ENCODE results near the gene CABS1. TPM values are rescaled to one million over a fixed set of nuclear protein-coding genes. Genes with fewer than 3 reads are reported as not detected.

The CABS1 gene
- total RNA-seq, 2 donors from 2014 or later: 2.8 to 6.3 TPM

DNA sequence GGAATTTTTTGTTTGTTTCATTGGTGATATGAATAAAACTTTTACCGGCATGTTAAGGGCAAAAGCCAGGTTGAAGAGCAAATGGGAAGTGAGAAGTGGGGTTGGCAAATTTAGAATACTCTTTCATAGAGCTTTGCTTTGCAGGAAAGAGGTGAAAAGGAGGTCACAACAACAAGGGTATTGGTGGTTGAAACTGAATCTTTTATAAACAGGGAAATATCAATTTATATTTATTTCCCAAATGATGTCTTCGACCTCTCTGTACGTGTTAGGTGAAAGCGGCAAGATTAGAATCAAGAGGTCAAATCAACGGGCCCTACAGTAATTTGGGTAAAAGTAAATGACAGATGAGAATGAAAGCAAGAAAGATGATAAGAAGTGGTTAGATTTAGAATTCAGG is 29.2 kb downstream of the CABS1 start:
- Mint-ChIP-seq H3K4me3 (no peak overlapping the region), H3K27ac (no peak overlapping the region), H3K9me3 (no peaks in the 10 kb centered on the region), H3K4me1 (no peaks in the 10 kb centered on the region), H3K27me3 (ENCODE audit: insufficient read depth) (no peaks in the 10 kb centered on the region), H3K36me3 (ENCODE audit: low read depth) (no peaks in the 10 kb centered on the region)
- WGBS, 2 experiments (ENCODE audit: insufficient coverage in 1 of 2, insufficient read length in 1 of 2): 95% methylated on average over 4 to 5 of the region's 5 CpGs
- H3K27ac ChIP-seq (ENCODE audit: low read depth, low read length): no peak overlapping the region
- DNase-seq: no peak
- H3K9ac ChIP-seq (ENCODE audit: extremely low read depth, low read length, poor library complexity, severe bottlenecking): no peak overlapping the region
- no peaks in the 10 kb centered on the region for H3K27me3 ChIP-seq (ENCODE audit: control insufficient read depth, insufficient read depth, low read length, poor library complexity, severe bottlenecking)
- no peaks in the 10 kb centered on the region for H3K36me3 ChIP-seq (ENCODE audit: control insufficient read depth, insufficient read depth, low read length)
- H3K4me3 ChIP-seq (ENCODE audit: low read length): no peak overlapping the region
- no peaks in the 10 kb centered on the region for H3K4me1 ChIP-seq (ENCODE audit: control insufficient read depth, insufficient read depth, low read length)
- no peak for TF ChIP-seq CTCF (conservative IDR thresholded peaks at IDR 0.05)
- no peaks in the 10 kb centered on the region for H3K9me3 ChIP-seq (ENCODE audit: control insufficient read depth, low read length)

DNA sequence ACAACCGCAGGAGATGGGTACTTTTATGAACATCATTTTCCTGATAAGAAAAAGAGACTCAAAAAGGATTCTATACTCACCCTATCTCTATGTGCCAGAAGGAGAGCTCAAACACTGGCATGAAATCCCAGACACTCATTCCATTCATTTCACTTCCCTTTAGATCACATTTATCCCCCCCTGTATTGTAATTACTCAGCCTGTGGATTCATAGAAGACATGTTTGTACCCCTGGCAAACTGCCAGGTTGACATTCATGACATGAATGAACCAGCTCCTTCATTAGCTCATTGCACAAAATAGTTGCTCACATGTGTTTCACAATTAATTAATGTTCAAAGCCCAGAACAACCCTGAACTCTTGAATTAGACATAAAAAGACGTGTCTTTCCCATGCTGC is 30.7 kb downstream of the CABS1 start:
- no peak overlapping the region for H3K9ac ChIP-seq (ENCODE audit: extremely low read depth, low read length, poor library complexity, severe bottlenecking)
- H3K27ac ChIP-seq (ENCODE audit: low read depth, low read length): no peak overlapping the region
- TF ChIP-seq CTCF (conservative IDR thresholded peaks at IDR 0.05): no peak
- no peaks in the 10 kb centered on the region for H3K27me3 ChIP-seq (ENCODE audit: control insufficient read depth, insufficient read depth, low read length, poor library complexity, severe bottlenecking)
- H3K9me3 ChIP-seq (ENCODE audit: control insufficient read depth, low read length): no peaks in the 10 kb centered on the region
- Mint-ChIP-seq H3K4me1 (no peaks in the 10 kb centered on the region), H3K36me3 (ENCODE audit: low read depth) (no peaks in the 10 kb centered on the region), H3K27me3 (ENCODE audit: insufficient read depth) (no peaks in the 10 kb centered on the region), H3K9me3 (no peaks in the 10 kb centered on the region), H3K4me3 (no peak overlapping the region), H3K27ac (no peak overlapping the region)
- no peaks in the 10 kb centered on the region for H3K4me1 ChIP-seq (ENCODE audit: control insufficient read depth, insufficient read depth, low read length)
- no peaks in the 10 kb centered on the region for H3K36me3 ChIP-seq (ENCODE audit: control insufficient read depth, insufficient read depth, low read length)
- WGBS, 2 experiments (ENCODE audit: insufficient coverage in 1 of 2, insufficient read length in 1 of 2): 82 to 90% methylated on average over 2 of the region's 2 CpGs
- H3K4me3 ChIP-seq (ENCODE audit: low read length): no peak overlapping the region
- DNase-seq: no peak

DNA sequence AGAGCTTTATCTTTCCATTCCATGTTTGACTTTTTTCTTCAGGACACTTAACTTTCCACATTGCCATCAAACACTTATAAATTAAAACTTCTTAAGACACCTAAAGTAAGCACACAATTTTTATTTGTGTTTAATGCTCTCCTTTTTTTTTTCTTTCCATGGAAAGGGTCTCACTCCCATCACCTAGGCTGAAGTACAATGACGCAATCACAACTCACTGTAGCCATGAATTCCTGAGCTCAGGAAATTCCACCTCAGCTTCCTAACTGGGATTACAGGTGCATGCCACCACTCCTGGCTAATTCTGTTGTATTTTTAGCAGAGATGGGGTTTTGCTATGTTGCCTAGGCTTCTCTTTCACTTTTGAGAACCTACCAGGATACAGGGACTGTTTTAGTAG is 33.0 kb downstream of the CABS1 start:
- H3K27ac ChIP-seq (ENCODE audit: low read depth, low read length): no peak overlapping the region
- H3K9me3 ChIP-seq (ENCODE audit: control insufficient read depth, low read length): no peaks in the 10 kb centered on the region
- no peak overlapping the region for H3K4me3 ChIP-seq (ENCODE audit: low read length)
- no peak overlapping the region for H3K9ac ChIP-seq (ENCODE audit: extremely low read depth, low read length, poor library complexity, severe bottlenecking)
- Mint-ChIP-seq H3K27me3 (ENCODE audit: insufficient read depth) (no peaks in the 10 kb centered on the region), H3K36me3 (ENCODE audit: low read depth) (no peaks in the 10 kb centered on the region), H3K4me1 (no peaks in the 10 kb centered on the region), H3K27ac (no peak overlapping the region), H3K9me3 (no peaks in the 10 kb centered on the region), H3K4me3 (no peak overlapping the region)
- H3K36me3 ChIP-seq (ENCODE audit: control insufficient read depth, insufficient read depth, low read length): no peaks in the 10 kb centered on the region
- no peaks in the 10 kb centered on the region for H3K4me1 ChIP-seq (ENCODE audit: control insufficient read depth, insufficient read depth, low read length)
- no peaks in the 10 kb centered on the region for H3K27me3 ChIP-seq (ENCODE audit: control insufficient read depth, insufficient read depth, low read length, poor library complexity, severe bottlenecking)
- no peak for DNase-seq
- TF ChIP-seq CTCF (conservative IDR thresholded peaks at IDR 0.05): no peak
- 91% methylated on average over 1 of the region's 1 CpG; no CpG with 5 or more reads in 1 of the 2 experiments for WGBS, 2 experiments (ENCODE audit: insufficient coverage in 1 of 2, insufficient read length in 1 of 2)
